D721Med (cell line): ENCODE results near the gene TET1.

Experiments used
- DNase-seq: peaks from one replicate; pipeline ENCODE4 v3.0.0; 2011; ENCODE audit warnings: low spot score; ENCODE audit not compliant: insufficient read length
- FAIRE-seq: peaks from 2 replicates; lab custom pipeline; 2011; peaks lifted over from hg19 to GRCh38; lab: Jason Lieb, UNC
- CTCF ChIP-seq: IDR thresholded peaks from 2 replicates; pipeline ENCODE4 v1.5.1; 2012; ENCODE audit warnings: mild to moderate bottlenecking, control low read depth; ENCODE audit not compliant: insufficient read depth; ENCODE audit errors: missing control alignments

TET1 gene

GRCh38 chr10:68537796-68538195 is 22.3 kb upstream of the TET1 start:
- TF ChIP-seq CTCF = no peak
- FAIRE-seq (no peak), DNase-seq (no peak)

- DNase-seq = no peak
- FAIRE-seq = no peak
- TF ChIP-seq CTCF = no peak
Measured at GRCh38 chr10:68543004-68543918, 16.9 kb upstream of the TET1 start.

DNA sequence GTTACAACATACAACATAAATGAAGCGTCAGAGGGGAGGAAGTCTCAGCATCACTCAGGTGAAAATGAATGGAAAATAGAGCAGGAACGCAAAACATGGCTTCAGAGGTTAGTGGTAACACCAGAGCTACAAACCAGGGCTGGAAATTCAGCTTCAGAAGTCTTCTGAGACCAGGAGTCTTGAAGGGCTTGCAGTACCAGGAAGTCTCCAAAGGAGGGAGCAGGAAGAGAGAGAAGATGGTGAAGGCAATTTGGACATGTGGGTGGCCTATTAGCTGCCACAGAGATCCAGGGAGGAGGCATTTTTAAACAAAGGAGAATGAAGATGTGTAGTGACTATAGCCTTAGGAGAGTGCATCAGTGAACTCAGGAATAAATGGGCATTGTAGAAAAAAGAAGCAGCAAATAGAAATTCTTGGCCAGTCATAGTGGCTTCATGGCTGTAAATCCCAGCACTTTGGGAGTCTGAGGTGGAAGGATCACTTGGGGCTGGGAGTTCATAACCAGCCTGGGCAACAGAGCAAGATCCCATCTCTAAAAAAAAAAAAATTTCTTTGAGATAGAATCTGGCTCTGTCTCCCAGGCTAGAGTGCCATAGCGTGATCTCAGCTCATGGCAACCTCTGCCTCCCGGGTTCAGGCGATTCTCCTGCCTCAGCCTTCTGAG is 9.3 kb upstream of the TET1 start:
- no peak for FAIRE-seq
- peak; percentile 39 for DNase-seq
- TF ChIP-seq CTCF = peak; percentile 72

- DNase-seq (no peak), FAIRE-seq (no peak)
- TF ChIP-seq CTCF = no peak
Measured at GRCh38 chr10:68553138-68553537, 7.0 kb upstream of the TET1 start.

GRCh38 chr10:68553599-68553998 is 6.5 kb upstream of the TET1 start:
- no peak for TF ChIP-seq CTCF
- FAIRE-seq = no peak

DNA sequence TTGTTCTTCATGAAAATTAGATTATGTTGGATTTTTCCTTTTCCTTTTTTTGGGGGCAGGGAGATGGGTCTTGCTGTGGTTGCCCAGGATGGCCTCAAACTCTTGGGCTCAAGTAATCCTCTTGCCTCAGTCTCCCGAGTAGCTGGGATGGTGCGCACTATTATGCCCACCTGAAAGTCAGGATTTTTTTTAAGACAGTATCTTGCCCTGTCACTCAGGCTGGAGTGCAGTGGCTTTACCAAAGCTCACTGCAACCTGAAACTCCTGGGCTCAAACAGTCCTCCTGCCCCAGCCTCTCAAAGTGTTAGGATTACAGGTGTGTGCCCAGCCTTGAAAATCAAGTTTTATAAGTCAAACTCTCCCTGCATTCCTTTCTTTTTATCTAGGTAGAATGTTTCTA is 1.7 kb upstream of the TET1 start:
- DNase-seq = no peak
- no peak for FAIRE-seq
- no peak for TF ChIP-seq CTCF

More at GRCh38 chr10:68553599-68553998, 6.5 kb upstream of the TET1 start:
- DNase-seq = no peak

- no peak for TF ChIP-seq CTCF
- DNase-seq = no peak
- FAIRE-seq = no peak
Measured at GRCh38 chr10:68559251-68559650, 886 bp upstream of the TET1 start.
